Stimulated activated CD8-positive, alpha-beta memory T cell treated with anti-CD3 and anti-CD28 coated beads, Interleukin-4, amount 100 ng/mL, for 24 hours (primary cell): ENCODE measurements around the gene ADAP1.

Experiments
- DNase-seq: peaks from one replicate; pipeline ENCODE4 v3.0.0-alpha.2; 2020; ENCODE audit warnings: low read depth

The ADAP1 gene

DNA sequence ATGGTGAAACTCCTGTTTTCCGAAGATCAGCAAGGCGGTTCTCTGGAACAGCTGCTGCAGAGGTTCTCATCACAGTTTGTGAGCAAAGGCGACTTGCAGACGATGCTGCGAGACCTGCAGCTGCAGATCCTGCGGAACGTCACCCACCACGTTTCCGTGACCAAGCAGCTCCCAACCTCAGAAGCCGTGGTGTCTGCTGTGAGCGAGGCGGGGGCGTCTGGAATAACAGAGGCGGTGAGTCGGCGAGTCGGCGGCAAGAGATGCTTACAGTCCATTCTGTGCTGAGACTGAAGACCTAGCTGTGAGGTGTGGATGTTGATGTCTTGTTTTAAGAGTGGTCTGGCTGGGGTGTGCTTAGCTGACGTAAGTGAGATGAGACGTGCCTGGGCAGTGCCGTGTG is 94.3 kb downstream of the ADAP1 start:
- no peak for DNase-seq

DNA sequence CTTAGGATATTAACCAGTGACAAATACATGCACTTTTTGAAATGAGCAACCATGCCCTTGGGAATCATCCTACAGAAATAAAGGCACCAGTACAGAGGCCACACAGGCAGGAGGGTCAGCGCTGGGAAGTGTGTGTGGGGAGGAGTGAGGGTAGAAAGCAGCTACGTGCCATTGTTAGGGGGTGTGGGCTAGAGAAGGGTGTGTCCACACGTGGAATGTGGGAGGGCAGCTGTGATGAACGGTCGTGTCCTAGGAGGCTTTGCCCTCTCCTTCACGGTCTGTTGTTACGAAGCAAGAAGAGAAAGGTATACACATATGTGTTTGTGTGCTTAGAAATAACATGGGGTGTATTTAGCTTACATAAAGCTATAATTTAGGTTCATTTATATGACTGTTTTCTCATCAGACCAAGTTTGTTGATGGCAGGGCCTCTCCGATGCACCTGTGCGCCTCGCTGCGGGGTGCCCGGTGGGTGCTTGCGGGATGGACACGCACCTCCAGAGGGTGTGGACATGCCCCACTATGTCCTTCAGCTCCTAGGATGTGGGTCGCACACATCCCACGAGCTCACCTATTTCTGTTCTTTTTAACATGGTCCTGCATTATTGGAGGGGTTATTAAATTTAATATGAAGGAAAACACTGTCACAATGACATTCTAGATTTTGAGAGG is 95.0 kb downstream of the ADAP1 start:
- DNase-seq, result no peak

DNA sequence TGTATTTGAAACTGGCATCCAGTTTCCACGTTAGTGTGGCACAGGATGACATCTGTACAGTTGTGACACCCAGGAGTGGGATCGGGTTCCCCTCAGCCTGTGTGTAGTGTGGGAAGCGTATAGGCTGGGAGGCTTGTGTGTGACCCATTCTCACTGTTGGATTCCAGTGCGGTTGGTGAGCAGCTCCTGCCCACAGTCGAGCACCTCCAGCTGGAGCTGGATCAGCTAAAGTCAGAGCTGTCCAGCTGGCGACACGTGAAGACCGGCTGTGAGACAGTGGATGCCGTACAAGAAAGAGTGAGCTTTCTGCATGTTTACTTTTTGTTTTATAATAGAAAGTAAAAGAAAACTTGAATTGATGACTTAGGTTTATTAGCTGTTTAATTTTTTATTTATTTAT is 96.8 kb downstream of the ADAP1 start:
- DNase-seq, result no peak

DNA sequence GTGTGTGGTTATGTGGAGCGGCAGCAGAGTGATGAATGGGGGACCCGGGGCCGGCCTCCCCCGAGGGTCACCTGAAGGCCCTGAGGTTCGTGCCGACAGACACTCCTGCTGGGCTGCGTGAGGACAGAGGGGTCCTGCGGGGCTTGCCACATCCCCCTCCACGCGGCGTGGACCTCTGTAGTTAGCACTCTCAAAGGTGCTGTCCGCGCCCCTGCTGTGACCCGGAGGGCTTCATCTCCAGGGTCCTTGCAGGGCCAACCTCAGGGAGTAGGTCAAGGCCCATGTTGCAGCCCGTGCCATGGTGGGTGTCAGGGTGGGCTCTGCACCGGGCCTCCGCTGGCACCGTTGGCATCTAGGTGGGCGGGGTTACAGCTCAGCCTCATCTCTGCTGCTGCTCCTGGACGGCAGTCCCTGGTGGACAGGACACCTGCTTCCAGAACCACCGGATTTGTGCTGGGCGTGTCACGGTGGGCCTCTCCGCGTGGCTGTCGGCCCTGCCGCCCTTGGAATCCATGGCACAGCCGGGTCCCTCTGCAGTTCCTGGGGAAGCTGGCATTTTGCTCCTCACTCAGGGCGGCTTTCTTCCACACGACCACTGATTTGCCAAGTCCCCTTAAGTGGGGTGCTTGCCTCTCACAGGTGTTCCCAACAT is 97.9 kb downstream of the ADAP1 start:
- DNase-seq, result no peak

DNA sequence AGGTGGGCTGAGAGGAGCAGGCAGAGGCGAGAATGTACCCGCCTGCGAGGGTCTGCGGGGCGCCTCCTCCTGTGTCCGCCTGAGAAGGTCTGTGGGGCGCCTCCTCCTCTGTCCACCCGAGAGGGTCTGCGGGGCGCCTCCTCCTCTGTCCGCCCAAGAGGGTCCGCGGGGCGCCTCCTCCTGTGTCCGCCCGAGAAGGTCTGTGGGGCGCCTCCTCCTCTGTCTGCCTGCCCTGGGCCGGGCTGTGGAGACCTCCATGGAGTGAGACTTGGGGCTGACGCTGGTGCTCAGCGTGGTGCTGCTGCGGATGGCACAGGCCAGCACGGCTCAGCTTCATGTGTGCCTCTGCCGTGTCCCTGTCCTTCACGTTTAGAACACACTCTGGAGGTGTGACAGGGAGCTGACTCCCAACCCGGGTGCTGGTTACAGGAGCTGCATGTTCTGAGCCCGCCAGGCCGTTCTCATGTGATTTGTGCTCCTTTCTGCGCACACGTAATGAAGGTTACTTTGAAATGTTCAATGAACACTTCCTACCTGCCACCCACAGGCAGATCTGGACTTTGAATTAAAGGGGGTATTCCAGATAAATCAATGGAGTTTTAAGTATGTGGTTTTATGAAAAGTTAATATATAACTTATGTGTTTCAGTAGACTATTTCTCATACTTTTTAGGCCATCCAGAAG is 98.7 kb downstream of the ADAP1 start:
- DNase-seq, result no peak

DNA sequence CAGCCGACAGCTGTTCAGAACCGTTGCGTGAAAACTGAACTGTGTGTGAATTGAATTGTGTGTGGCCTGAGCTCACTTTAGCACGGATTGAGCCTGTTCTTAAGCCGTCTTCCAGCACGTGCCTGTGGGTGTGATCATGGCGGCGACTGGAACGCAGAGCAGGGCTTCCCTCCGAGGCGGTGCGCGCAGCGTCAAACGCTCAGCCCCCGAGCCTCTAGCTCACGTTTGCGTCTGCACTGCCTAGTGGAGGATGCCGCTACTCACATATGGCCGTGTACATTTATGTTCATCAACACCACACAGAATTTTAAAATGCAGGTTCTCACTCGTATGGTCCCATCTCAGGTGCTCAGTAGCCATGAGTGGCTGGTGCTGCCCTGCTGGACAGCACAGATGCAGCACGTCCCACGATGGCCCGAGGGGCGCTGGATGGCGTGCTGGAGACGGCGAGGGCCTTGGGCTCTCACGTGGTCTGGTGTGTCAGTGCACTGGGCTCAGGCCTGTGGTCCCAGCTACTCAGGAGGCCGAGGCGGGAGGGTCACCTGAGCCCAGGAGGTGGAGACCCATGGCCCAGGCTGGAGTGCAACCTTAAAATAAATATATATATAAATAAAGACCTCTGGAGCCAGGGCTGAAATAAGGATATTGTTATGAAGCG is 100.2 kb downstream of the ADAP1 start:
- DNase-seq, result no peak

DNA sequence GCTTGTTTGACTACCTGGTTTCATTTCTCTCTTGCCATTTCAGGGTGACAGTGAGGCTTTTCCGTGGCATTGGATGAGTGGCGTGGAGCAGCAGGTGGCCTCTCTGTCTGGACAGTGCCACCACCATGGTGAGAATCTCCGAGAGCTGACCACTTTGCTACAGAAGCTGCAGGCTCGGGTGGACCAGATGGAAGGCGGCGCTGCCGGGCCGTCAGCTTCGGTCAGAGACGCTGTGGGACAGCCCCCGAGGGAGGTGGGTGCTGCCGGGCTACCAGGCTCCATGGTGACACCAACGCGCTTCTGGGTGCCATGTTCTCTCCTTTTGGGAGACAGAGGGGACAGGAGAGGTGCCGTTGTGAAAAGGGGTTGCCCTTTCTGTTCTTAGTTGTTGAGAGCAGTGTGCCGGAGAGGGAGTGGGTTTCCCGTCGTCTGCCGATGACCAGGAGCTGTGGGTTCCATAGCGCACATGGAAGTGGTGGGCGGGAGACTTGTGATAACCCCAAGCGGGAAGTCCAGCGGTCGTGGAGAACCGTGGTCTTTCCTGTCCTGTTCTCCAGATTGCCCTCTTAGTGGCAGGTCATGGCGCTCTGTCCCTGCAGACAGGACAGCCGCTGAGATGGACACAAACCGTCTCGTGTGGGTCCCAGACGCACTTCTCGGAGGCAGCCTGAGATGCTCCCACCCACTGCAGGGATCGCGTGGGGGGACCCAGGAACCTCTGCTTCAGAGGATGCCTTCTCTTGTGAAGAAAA is 100.9 kb downstream of the ADAP1 start:
- DNase-seq, result no peak

DNA sequence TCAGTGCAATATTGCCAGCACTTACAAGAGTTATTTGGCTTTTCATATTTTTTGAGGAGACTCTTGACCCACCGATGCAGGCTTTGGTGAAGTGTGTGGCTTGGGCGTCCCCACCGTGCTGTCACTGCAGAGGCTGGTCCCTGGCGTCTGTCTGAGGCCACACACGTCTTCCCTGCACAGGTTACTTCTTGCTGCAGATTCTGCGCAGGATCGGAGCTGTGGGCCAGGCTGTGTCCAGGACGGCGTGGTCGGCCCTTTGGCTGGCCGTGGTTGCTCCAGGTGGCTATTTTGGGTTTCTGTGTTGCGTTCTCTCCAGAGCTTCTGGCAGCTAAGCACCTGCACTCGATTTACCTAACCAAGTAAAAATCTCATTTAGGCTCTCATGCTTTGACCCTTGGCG is 103.3 kb downstream of the ADAP1 start:
- no peak for DNase-seq

DNA sequence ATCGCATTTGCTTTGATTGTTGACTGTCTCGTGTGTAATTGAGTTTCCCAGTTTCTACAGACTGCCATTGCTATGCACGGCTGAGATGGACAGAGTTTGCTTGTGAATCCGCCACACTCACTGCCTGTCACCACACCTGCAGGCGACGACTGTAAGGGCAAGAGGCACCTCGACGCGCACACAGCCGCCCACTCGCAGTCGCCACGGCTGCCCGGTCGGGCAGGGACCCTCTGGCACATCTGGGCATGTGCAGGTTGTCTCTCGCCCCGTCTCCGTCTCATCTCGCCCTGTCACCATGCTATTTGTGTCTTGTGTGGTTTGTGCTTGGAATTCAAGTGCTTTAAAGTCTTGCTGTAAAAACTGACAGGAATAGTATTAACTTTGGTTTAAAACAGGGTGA is 104.7 kb downstream of the ADAP1 start:
- no peak for DNase-seq

DNA sequence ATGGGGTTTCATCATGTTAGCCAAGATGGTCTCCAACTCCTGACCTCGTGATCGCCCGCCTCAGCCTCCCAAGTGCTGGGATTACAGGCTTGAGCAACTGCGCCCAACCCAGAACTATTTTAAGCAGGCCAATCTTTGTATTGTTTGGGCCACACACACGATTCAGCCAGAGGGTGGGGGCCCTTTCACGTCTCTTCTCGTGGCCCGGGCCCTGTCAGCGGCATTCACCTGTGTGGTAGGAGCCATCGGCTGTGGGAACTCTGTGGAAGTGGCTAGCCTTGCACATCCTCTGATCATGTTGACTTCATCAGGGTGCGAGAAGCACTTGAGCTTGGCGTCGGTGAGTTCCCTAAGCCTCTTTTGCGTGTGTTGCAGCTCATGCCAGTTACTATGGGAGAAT is 105.3 kb downstream of the ADAP1 start:
- no peak for DNase-seq
